ENCODE results near the gene GDAP2.

DNA sequence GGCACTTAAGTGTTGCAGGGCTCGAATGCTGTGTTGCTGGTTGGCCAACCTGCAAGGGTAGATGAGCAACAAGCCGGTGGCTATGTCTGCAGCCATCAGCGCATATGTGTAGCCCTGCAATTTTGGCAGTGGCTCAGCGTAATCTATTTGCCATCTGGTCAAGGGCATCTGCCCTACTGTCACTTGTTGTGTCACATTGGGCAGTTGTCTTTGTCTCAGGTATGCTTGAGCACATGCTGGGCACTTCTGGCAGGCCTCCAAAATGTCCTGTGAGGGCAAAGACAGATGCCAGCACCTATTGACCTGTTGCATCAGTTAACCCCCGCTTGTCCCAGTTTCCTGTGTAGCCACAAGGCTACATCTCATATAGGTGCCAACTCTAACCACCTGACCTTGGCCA, 111.8 kb downstream of the GDAP2 start:
- TF ChIP-seq CTCF (IDR thresholded peaks at IDR 0.05) = no peak
- TF ChIP-seq POLR2A (IDR thresholded peaks at IDR 0.05) = no peak
- TF ChIP-seq POLR2AphosphoS5 (IDR thresholded peaks at IDR 0.05) = no peak
- no peak for TF ChIP-seq EP300 (IDR thresholded peaks at IDR 0.05)

Measured in stomach (tissue), 4 donors.